ENCODE measurements around the gene LARGE1. TPM values are rescaled to one million over a fixed set of nuclear protein-coding genes. Genes with fewer than 3 reads are reported as not detected.

The LARGE1 gene
- total and polyA plus RNA-seq, 2 of the 4 experiments (the other 2 are of a cell fraction): 6.2 to 12.4 TPM

- no peaks in the 10 kb centered on the region; the same call in 1 of the 2 replicates for H3K9me1 ChIP-seq (ENCODE audit: insufficient read depth, low read length)
- no peak for TF ChIP-seq USF2 (IDR thresholded peaks at IDR 0.05; ENCODE audit: low read depth, low read length)
- no peak for TF ChIP-seq MAFK (IDR thresholded peaks at IDR 0.05; ENCODE audit: low read depth, low read length)
- no peak for TF ChIP-seq NFE2L2 (IDR thresholded peaks at IDR 0.05; ENCODE audit: low read depth, low read length)
- TF ChIP-seq CTCF (conservative IDR thresholded peaks at IDR 0.05; ENCODE audit: low read depth, low read length): no peak
- no peak for TF ChIP-seq MAZ (IDR thresholded peaks at IDR 0.05; ENCODE audit: borderline replicate concordance, low read depth, low read length)
- no peak for TF ChIP-seq FOS (IDR thresholded peaks at IDR 0.05; ENCODE audit: low read depth, low read length)
- TF ChIP-seq MXI1 (IDR thresholded peaks at IDR 0.05; ENCODE audit: borderline replicate concordance, low read depth, low read length): no peak
- no peak for TF ChIP-seq RCOR1 (IDR thresholded peaks at IDR 0.05; ENCODE audit: insufficient replicate concordance, low read length)
- no peak for TF ChIP-seq ELK1 (IDR thresholded peaks at IDR 0.05; ENCODE audit: borderline replicate concordance, low read depth, low read length)
- no peak for TF ChIP-seq CHD1 (IDR thresholded peaks at IDR 0.05; ENCODE audit: low read depth, low read length)
- TF ChIP-seq SMC3 (IDR thresholded peaks at IDR 0.05; ENCODE audit: low read depth, low read length): no peak
- no peak for TF ChIP-seq RAD21 (IDR thresholded peaks at IDR 0.05; ENCODE audit: low read length)
Measured at GRCh38 chr22:33848251-33848650, 72.0 kb downstream of the LARGE1 start.

More at GRCh38 chr22:33848251-33848650, 72.0 kb downstream of the LARGE1 start:
- dilution Hi-C loops (cut with HindIII; ENCODE audit: low sequenced_read_pairs, unreplicated experiment): no loop called here
- H3K23ac ChIP-seq (ENCODE audit: low read depth, low read length): no peak overlapping the region
- CTCF ChIA-PET: no interaction called here
- peak; percentile 34 for ATAC-seq (ENCODE audit: low read depth)
- H3K18ac ChIP-seq (ENCODE audit: low read depth, low read length): no peak overlapping the region
- BruUV-seq (replicated peaks): no TSS peak
- in situ Hi-C loops (cut with MboI; ENCODE audit: low sequenced_read_pairs): no loop called here
- H3K4me3 ChIP-seq (ENCODE audit: insufficient read depth, low read depth, low read length): no peak overlapping the region
- H2AFZ ChIP-seq (replicated peaks; ENCODE audit: low read length, poor library complexity): no peak overlapping the region
- no peak overlapping the region for H2BK20ac ChIP-seq (ENCODE audit: low read depth, low read length)
- H2BK5ac ChIP-seq (ENCODE audit: low read depth, low read length, poor library complexity, severe bottlenecking): no peak overlapping the region
- H3K9me3 ChIP-seq (ENCODE audit: control insufficient read depth, insufficient read depth, low read length): no peaks in the 10 kb centered on the region
- H3K9ac ChIP-seq (ENCODE audit: low read depth, low read length): no peak overlapping the region
- H2BK15ac ChIP-seq (ENCODE audit: low read depth, low read length): no peak overlapping the region
- no peaks in the 10 kb centered on the region for H3K36me3 ChIP-seq (ENCODE audit: control insufficient read depth, insufficient read depth, low read length)
- H3K14ac ChIP-seq (replicated peaks; ENCODE audit: low read depth, low read length): no peak overlapping the region
- H4K5ac ChIP-seq (ENCODE audit: low read depth, low read length): no peak overlapping the region
- no peaks in the 10 kb centered on the region for H4K20me1 ChIP-seq (ENCODE audit: insufficient read depth, low read length)
- DNase-seq: peak; percentile 49
- no peak overlapping the region for H3K56ac ChIP-seq (ENCODE audit: extremely low read depth, insufficient read depth, low read length)
- H4K91ac ChIP-seq (ENCODE audit: insufficient read depth, low read depth, low read length): no peak overlapping the region
- POLR2A ChIA-PET (ENCODE audit: unreplicated experiment): no interaction called here
- peaks cover 15% of the 10 kb centered on the region for H3K4me1 ChIP-seq (ENCODE audit: control insufficient read depth, insufficient read depth, low read length)
- no peak overlapping the region for H2BK120ac ChIP-seq (ENCODE audit: low read depth, low read length)
- H2AK5ac ChIP-seq (ENCODE audit: low read depth, low read length): no peak overlapping the region
- H2AK9ac ChIP-seq (replicated peaks; ENCODE audit: low read depth, low read length, poor library complexity): no peak overlapping the region
- no peak overlapping the region for H3K27ac ChIP-seq (ENCODE audit: insufficient read depth, low read length)
- peaks cover 8 to 39% of the 10 kb centered on the region in 2 experiments; a peak in 3 of 4 replicates for H3K79me1 ChIP-seq (ENCODE audit: low read depth in 1 of 2, low read length in 2 of 2)
- no peak overlapping the region for H3K4me2 ChIP-seq (ENCODE audit: low read depth, low read length)
- H4K8ac ChIP-seq (ENCODE audit: low read depth in 2 of 2, low read length in 2 of 2): no peak overlapping the region
- intact Hi-C loops (cut with micrococcal nuclease): no loop called here
- no peak overlapping the region for H3K4ac ChIP-seq (ENCODE audit: low read depth, low read length)
- H3K27me3 ChIP-seq (ENCODE audit: control insufficient read depth, insufficient read depth, low read length): no peaks in the 10 kb centered on the region
- WGBS, 2 experiments (ENCODE audit: extremely low coverage in 2 of 2, insufficient read length in 1 of 2): no CpG with 5 or more reads among the region's 7 CpGs

Measured in IMR-90 (cell line).